Measurements from ENCODE around the gene KCNMA1.

KCNMA1 gene

GRCh38 chr10:77252380-77253146 lies 385.0 kb downstream of the KCNMA1 start:
- DNase-seq = no peak

- no peak for DNase-seq
Observed at GRCh38 chr10:77251297-77252013, 386.2 kb downstream of the KCNMA1 start.

- DNase-seq = no peak
Observed at GRCh38 chr10:77249901-77250459, 387.6 kb downstream of the KCNMA1 start.

GRCh38 chr10:77248104-77248790 lies 389.4 kb downstream of the KCNMA1 start:
- no peak for DNase-seq

GRCh38 chr10:77247031-77247990 lies 390.3 kb downstream of the KCNMA1 start:
- DNase-seq = no peak

GRCh38 chr10:77245953-77246352 lies 391.7 kb downstream of the KCNMA1 start:
- DNase-seq = no peak

- no peak for DNase-seq
Observed at GRCh38 chr10:77244746-77245145, 392.9 kb downstream of the KCNMA1 start.

- no peak for DNase-seq
Observed at GRCh38 chr10:77244286-77244685, 393.3 kb downstream of the KCNMA1 start.

GRCh38 chr10:77241350-77241725 lies 396.3 kb downstream of the KCNMA1 start:
- no peak for DNase-seq

- no peak for DNase-seq
Observed at GRCh38 chr10:77240706-77241349, 396.8 kb downstream of the KCNMA1 start.

GRCh38 chr10:77240041-77240652 lies 397.5 kb downstream of the KCNMA1 start:
- DNase-seq = no peak

- DNase-seq = no peak
Observed at GRCh38 chr10:77237120-77237519, 400.5 kb downstream of the KCNMA1 start.

GRCh38 chr10:77236700-77237099 lies 400.9 kb downstream of the KCNMA1 start:
- no peak for DNase-seq

GRCh38 chr10:77236029-77236428 lies 401.6 kb downstream of the KCNMA1 start:
- no peak for DNase-seq

GRCh38 chr10:77234599-77234998 lies 403.0 kb downstream of the KCNMA1 start:
- no peak for DNase-seq

GRCh38 chr10:77233466-77233865 lies 404.1 kb downstream of the KCNMA1 start:
- DNase-seq = no peak

GRCh38 chr10:77231884-77232610 lies 405.6 kb downstream of the KCNMA1 start:
- no peak for DNase-seq

GRCh38 chr10:77231375-77231774 lies 406.2 kb downstream of the KCNMA1 start:
- DNase-seq = no peak

GRCh38 chr10:77230194-77230593 lies 407.4 kb downstream of the KCNMA1 start:
- DNase-seq = no peak

GRCh38 chr10:77229704-77230103 lies 407.9 kb downstream of the KCNMA1 start:
- DNase-seq = no peak

GRCh38 chr10:77228559-77228958 lies 409.0 kb downstream of the KCNMA1 start:
- no peak for DNase-seq

Measured in stimulated activated CD4-positive, alpha-beta T cell treated with anti-CD3 and anti-CD28 coated beads, Interleukin-2, amount 100 ng/mL, for 48 hours (primary cell).